Bronchus fibroblast of lung (primary cell): ENCODE data around the gene INPP5K. TPM values are rescaled to one million over a fixed set of nuclear protein-coding genes. Genes with fewer than 3 reads are reported as not detected.

ENCODE experiments used
- total RNA-seq: library from RNA; depleted of rRNA; stranded (reverse); fragments of >200 nt; gene quantifications from 2 replicates; pipeline ENCODE4 v1.2.3, GENCODE V29; 2015

The INPP5K gene
- total RNA-seq, result 53.8 and 56.8 TPM in 2 replicates

DNA sequence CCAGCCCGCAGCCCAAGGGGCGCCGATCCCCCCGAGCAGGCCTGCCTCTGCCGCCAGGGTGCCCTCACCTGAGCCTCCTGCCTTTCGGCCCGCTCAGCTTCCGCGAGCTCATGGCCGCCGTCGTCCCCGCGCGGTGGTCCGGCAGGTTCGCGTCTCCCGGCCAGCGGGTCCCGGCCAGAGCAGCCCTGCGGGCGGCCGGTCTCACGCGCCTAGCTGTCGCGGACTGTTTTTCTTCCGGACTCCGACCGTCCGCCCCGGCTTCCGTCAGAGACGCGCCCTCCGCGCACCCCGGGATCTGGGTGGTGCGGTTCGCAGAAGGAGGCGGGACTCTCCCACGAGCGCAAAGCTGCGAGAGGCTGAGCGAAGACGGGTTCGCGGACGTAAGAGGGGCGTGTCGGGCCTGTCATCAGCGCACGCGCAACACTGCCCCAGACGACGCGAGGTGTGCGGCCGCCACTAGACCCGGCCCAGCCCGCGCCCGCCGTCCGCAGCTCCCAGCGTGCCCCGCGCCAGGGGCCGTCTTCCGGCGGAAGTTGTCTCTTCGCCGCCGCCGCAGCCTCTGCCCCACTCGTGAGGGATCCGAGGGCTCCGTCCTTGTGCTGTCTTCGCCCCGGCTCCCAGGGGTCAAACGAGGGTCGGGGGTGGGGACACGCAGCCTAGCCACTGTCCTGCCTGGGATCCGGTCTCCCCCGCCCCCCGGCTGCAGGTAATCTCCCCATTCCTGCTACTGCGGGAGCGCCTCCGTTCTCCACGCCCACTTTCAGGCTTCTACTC lies at the start of gene INPP5K:
INPP5K (minus strand) TSS at position 225 of the 774 bp plus-strand sequence; CDS start at position 112, 113 bp downstream.

DNA sequence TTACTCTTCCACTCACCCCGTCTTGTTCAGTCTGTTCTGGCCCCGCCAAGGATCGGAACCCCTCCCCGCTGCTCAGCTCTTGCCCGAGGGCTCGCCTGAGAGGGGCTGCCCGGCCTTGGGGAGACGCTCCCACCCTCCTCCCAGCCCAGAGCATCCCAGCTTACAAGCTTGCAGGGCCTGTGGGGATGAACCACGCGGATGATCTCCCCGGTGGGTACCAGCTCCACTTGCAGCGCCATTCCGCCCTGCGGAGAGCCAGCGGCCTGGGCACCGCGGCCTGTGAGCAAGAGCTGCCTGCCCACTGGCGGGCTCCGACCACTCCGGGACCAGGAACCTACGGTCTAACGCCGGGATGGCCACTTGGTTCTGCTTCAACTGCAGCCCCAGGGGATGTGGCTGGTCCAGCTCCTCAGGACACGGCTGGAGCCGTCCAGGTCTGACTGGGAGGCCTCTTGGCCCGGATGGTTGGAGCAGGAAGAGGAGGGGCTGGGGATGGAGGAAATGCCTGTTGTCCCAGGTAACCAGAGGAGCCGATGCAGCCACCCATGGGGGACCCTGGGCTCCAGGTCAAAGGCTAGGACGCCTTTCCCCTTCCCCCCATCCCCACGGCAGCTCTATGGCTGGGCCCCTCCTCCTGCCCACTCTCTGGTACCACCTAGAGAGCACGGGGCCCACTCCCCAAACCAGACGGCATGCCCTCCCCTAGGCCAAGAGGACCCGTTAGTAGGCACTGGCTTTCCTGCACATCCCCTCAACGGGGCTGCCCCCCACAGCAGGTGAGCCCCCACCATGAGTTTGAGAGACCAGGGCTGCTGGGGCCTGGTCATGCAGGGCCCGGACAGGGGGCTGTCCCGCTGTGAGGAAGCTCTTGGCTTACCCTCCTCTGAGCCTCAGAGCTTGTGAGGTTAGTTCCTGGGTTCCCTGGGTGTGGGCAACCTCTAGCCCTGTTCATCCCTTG lies 23.9 kb downstream of the INPP5K start, which contains the start of gene MYO1C:
MYO1C (minus strand) TSS at position 438 of the 958 bp plus-strand sequence; CDS start at position 239, 199 bp downstream.

DNA sequence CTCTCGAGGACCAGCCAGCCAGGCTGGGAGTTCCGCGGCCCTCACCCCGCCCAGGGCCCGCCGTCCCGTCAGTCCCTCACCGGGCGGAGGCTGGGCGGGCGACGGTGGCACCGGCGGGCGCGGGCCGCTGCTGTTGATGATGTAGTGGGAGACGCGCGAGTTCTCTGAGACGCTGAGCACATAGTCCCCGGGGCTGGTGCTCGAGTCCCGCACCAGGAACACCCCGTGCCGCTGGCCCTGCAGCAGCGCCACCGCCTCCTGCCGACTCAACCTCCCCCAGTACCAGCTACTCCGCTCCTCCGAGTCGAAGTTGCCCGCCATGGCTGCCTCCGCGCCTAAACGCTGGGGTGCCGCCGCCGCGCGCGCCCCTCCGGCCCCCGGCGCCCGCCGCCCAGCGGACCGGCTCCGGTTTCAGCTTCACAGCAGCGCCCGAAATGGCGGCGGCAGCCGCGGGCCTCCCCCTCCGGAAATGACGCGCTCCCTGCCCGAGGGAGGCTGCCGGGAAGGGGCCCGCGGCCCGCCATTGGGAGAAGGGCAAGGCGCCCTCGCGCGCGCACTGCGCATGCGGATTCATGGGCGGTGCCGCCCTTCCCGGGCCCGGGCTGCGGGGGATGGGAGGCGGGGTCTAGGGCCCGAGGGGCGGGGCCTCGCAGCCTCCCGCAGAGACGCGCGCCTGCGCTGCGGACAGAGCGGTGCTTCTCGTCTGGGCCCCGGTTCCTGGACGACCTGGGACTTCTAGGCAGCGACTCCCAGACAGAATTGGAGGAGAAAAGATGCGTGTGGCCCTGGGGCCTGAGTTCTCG lies 60.4 kb downstream of the INPP5K start, which contains the start of gene CRK:
CRK (minus strand) TSS at position 436 of the 803 bp plus-strand sequence; CDS start at position 321, 115 bp downstream.

Other genes with a start within 250 kb of the INPP5K start
- gene BHLHA9, start 246.2 kb downstream of the INPP5K start, total RNA-seq, result not detected in 2 replicates
- gene TRARG1, start 236.9 kb downstream of the INPP5K start, total RNA-seq, result not detected in 2 replicates
- gene YWHAE, start 116.4 kb downstream of the INPP5K start, total RNA-seq, result 1,104 and 1,339 TPM in 2 replicates
- gene CRK, start 60.4 kb downstream of the INPP5K start, total RNA-seq, result 48.8 and 51.8 TPM in 2 replicates
- 105 and 110 TPM in 2 replicates for gene MYO1C, start 23.9 kb downstream of the INPP5K start, total RNA-seq
- 19.8 and 21.2 TPM in 2 replicates for gene PITPNA, start 46.2 kb upstream of the INPP5K start, total RNA-seq
- gene SLC43A2, start 112.2 kb upstream of the INPP5K start, total RNA-seq, result 7.1 and 12.1 TPM in 2 replicates
- gene SCARF1, start 129.1 kb upstream of the INPP5K start, total RNA-seq, result 0.30 and 1.0 TPM in 2 replicates
- gene RILP, start 133.3 kb upstream of the INPP5K start, total RNA-seq, result 7.1 and 13.8 TPM in 2 replicates
- gene PRPF8, start 168.3 kb upstream of the INPP5K start, total RNA-seq, result 143 and 152 TPM in 2 replicates
- 1.0 TPM in 2 replicates for gene TLCD2, start 193.8 kb upstream of the INPP5K start, total RNA-seq
- gene WDR81, start 208.1 kb upstream of the INPP5K start, total RNA-seq, result 15.9 and 17.7 TPM in 2 replicates
- under 0.01 TPM in 1 of 2 replicates, not detected in the other for gene SERPINF2, start 226.3 kb upstream of the INPP5K start, total RNA-seq
- 146 and 153 TPM in 2 replicates for gene SERPINF1, start 245.4 kb upstream of the INPP5K start, total RNA-seq